KBM-7 (cell line): Measurements from ENCODE around the gene FBXL7.

ENCODE experiments used
- DNase-seq: peaks from one replicate; pipeline ENCODE4 v3.0.0-alpha.2; 2015
- in situ Hi-C: fragments of 300-500 bp; cut with MboI; formaldehyde crosslinking; loops from 2 replicates; pipeline ENCODE4 v1.14.3; 2020; ENCODE audit warnings: low sequenced_read_pairs, low pct_unique_long_range_greater_than_20kb, mixed read lengths

FBXL7 gene

GRCh38 chr5:15637345-15637744 is 137.4 kb downstream of the FBXL7 start:
- DNase-seq: no peak
- in situ Hi-C loops: no loop called here

- no peak for DNase-seq
- in situ Hi-C loops: no loop called here
These were observed 137.9 kb downstream of the FBXL7 start for GRCh38 chr5:15637886-15638285.

GRCh38 chr5:15638296-15638695 is 138.3 kb downstream of the FBXL7 start:
- DNase-seq: no peak
- in situ Hi-C loops: no loop called here

- in situ Hi-C loops: no loop called here
- no peak for DNase-seq
These were observed 139.3 kb downstream of the FBXL7 start for GRCh38 chr5:15639288-15639687.

- in situ Hi-C loops: no loop called here
- no peak for DNase-seq
These were observed 140.1 kb downstream of the FBXL7 start for GRCh38 chr5:15640116-15640515.

- in situ Hi-C loops: no loop called here
- DNase-seq: no peak
These were observed 143.8 kb downstream of the FBXL7 start for GRCh38 chr5:15643731-15644130.

- in situ Hi-C loops: no loop called here
- DNase-seq: no peak
These were observed 145.6 kb downstream of the FBXL7 start for GRCh38 chr5:15645381-15646160.

- in situ Hi-C loops: no loop called here
- DNase-seq: no peak
These were observed 146.4 kb downstream of the FBXL7 start for GRCh38 chr5:15646371-15646770.

GRCh38 chr5:15647251-15647650 is 147.3 kb downstream of the FBXL7 start:
- in situ Hi-C loops: no loop called here
- DNase-seq: no peak

GRCh38 chr5:15650266-15650665 is 150.3 kb downstream of the FBXL7 start:
- in situ Hi-C loops: no loop called here
- DNase-seq: no peak

GRCh38 chr5:15654779-15655178 is 154.8 kb downstream of the FBXL7 start:
- DNase-seq: no peak
- in situ Hi-C loops: no loop called here

- DNase-seq: no peak
- in situ Hi-C loops: no loop called here
These were observed 155.7 kb downstream of the FBXL7 start for GRCh38 chr5:15655683-15656082.

GRCh38 chr5:15664961-15665360 is 165.0 kb downstream of the FBXL7 start:
- in situ Hi-C loops: no loop called here
- DNase-seq: no peak

- DNase-seq: no peak
- in situ Hi-C loops: no loop called here
These were observed 169.8 kb downstream of the FBXL7 start for GRCh38 chr5:15669826-15670225.

- in situ Hi-C loops: no loop called here
These were observed 174.7 kb downstream of the FBXL7 start for GRCh38 chr5:15674716-15675115.

GRCh38 chr5:15676591-15676990 is 176.6 kb downstream of the FBXL7 start:
- in situ Hi-C loops: no loop called here
- no peak for DNase-seq

More at GRCh38 chr5:15674716-15675115, 174.7 kb downstream of the FBXL7 start:
- no peak for DNase-seq

- in situ Hi-C loops: no loop called here
- DNase-seq: no peak
These were observed 179.2 kb downstream of the FBXL7 start for GRCh38 chr5:15679161-15679560.

- in situ Hi-C loops: no loop called here
- DNase-seq: no peak
These were observed 180.5 kb downstream of the FBXL7 start for GRCh38 chr5:15680455-15680854.

- no peak for DNase-seq
- in situ Hi-C loops: no loop called here
These were observed 182.1 kb downstream of the FBXL7 start for GRCh38 chr5:15682122-15682521.

- DNase-seq: no peak
- in situ Hi-C loops: no loop called here
These were observed 182.6 kb downstream of the FBXL7 start for GRCh38 chr5:15682566-15682965.

GRCh38 chr5:15683332-15683731 is 183.4 kb downstream of the FBXL7 start:
- DNase-seq: peak; percentile 2
- in situ Hi-C loops: no loop called here
